ENCODE data around the gene EGFLAM.

The EGFLAM gene

GRCh38 chr5:38473008-38473407 lies 214.6 kb downstream of the EGFLAM start:
- TF ChIP-seq CTCF (conservative IDR thresholded peaks at IDR 0.05; ENCODE audit: low read depth, low read length) = no peak
- no peak overlapping the region for H3K4me3 ChIP-seq (ENCODE audit: low read length)
- no peak for DNase-seq (ENCODE audit: low read depth)

- H3K4me3 ChIP-seq (ENCODE audit: low read length) = no peak overlapping the region
- DNase-seq (ENCODE audit: low read depth) = no peak
- no peak for TF ChIP-seq CTCF (conservative IDR thresholded peaks at IDR 0.05; ENCODE audit: low read depth, low read length)
Observed at GRCh38 chr5:38478166-38478565, 219.8 kb downstream of the EGFLAM start.

- no peak for TF ChIP-seq CTCF (conservative IDR thresholded peaks at IDR 0.05; ENCODE audit: low read depth, low read length)
- H3K4me3 ChIP-seq (ENCODE audit: low read length) = no peak overlapping the region
- DNase-seq (ENCODE audit: low read depth) = no peak
Observed at GRCh38 chr5:38478878-38479277, 220.5 kb downstream of the EGFLAM start.

GRCh38 chr5:38479315-38479904 lies 221.1 kb downstream of the EGFLAM start:
- no peak overlapping the region for H3K4me3 ChIP-seq (ENCODE audit: low read length)
- no peak for TF ChIP-seq CTCF (conservative IDR thresholded peaks at IDR 0.05; ENCODE audit: low read depth, low read length)

GRCh38 chr5:38483805-38484398 lies 225.5 kb downstream of the EGFLAM start:
- no peak overlapping the region for H3K4me3 ChIP-seq (ENCODE audit: low read length)
- no peak for DNase-seq (ENCODE audit: low read depth)
- peak; percentile 4 for TF ChIP-seq CTCF (conservative IDR thresholded peaks at IDR 0.05; ENCODE audit: low read depth, low read length)

More at GRCh38 chr5:38479315-38479904, 221.1 kb downstream of the EGFLAM start:
- no peak for DNase-seq (ENCODE audit: low read depth)

DNA sequence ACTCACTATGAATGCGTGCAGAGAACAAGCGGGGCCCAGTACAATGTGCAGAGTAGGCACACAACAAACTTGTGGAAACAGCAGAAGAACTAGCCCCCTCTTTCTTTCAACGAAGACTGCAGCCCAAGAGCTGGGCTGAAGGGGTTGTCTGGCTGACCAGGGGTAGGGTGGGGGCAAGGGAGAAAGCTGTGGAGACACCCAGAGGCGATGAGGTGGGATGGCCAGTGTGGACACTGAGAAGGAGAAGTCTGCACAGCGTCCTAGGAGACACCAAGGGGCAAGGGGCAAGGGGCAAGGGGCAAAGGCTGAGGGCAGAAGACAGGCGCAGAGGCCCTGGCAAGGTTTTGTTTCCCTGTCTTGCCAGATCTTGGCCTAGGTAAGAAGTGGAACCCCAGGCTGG lies 235.8 kb downstream of the EGFLAM start:
- no peak for TF ChIP-seq CTCF (conservative IDR thresholded peaks at IDR 0.05; ENCODE audit: low read depth, low read length)
- no peak for DNase-seq (ENCODE audit: low read depth)
- no peak overlapping the region for H3K4me3 ChIP-seq (ENCODE audit: low read length)

DNA sequence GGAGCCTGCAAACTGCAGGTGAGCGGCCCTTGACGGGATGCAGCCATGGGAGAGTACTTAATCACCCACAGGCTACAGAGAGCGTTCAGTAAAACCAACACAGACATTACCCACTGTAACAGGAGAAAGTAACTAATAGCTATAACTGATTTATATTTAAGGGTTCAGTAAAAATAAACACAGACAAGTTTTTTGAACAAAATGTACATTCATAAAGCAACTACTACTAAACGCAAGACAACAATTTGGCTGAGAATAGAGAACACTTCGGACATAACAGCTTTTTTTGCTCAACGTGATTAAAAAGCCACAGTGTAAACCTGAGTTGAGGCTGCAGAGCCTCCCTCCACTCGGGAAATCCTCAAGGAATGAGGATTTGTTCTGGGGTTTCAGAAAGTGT lies 236.4 kb downstream of the EGFLAM start:
- no peak overlapping the region for H3K4me3 ChIP-seq (ENCODE audit: low read length)
- TF ChIP-seq CTCF (conservative IDR thresholded peaks at IDR 0.05; ENCODE audit: low read depth, low read length) = no peak
- DNase-seq (ENCODE audit: low read depth) = no peak

All from retinal pigment epithelial cell (primary cell).